ENCODE data around the gene SIM2.

The SIM2 gene

DNA sequence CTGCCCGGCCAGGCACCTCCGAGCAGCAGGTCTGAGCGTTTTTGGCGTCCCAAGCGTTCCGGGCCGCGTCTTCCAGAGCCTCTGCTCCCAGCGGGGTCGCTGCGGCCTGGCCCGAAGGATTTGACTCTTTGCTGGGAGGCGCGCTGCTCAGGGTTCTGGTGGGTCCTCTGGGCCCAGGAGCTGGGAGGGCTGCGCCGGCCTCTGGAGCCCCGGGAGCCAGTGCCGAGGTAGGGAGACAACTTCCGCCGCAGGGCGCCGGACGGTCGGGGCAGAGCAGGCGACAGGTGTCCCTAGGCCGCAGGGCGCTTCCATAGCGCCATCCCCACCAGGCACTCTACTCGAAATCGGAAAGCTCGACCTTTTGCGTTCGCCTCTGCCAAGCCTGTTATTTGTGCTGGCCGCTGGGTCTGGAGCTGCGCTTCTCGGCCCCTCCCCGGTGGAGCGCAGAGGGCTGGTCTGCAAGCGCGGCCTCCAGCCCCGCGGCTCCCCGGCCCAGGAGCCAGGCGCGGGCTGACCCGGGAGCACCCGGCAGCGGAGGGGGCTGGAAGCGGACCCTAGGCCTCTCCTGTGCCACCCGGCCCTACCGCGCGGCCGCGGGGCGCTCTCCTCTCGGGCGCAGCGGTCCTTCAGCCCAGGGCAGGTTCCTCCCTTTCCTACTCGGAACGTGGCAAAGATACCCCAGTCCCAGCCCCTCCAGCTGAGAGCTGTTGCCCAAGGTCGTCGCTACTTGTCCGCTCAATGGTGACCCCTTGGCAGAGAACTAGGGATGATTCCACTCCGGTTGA lies 2.2 kb downstream of the SIM2 start:
- DNase-seq: no peak

DNA sequence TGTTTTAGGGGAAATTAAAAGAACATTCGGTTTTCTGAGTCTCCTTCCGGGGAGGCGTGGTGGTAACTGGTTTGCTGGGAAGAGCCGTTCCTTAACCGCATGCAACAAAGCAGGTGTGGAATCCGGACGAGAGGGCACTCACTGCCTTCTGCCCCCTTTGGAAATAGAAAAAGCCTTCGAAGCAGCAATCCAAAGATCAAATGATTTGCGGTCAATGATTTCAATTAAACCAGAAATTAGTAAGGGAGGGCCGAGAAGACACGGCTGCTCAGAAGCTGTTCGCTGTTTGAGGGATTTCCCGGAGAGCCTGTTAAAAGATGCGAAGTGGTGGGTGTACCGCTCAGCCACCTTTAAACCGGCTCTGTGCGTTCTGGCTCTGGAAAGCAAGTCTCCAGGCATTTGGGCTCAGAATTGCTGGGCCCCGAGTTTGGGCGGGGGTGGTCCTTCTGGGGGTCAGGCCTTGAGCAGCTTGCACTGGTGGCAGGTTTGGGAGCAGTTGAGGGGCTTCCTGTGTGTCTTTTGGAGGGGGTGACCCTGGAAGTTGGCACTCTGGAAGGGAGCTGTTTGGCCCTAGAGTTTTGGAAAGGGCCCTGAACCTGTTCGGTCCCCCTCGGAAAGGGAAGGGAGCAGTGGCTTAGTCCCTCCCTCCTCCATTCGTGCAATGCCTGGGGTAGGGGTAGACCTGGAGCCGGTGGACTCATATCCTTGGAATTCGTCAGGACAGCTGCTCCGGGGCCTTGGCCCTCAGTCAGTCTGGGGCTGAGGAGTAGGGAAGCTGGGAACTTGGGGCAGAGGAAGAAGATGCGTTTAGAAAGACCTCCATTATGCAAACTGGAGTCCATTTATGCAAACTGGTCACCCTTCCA lies 3.1 kb downstream of the SIM2 start:
- no peak for DNase-seq

DNA sequence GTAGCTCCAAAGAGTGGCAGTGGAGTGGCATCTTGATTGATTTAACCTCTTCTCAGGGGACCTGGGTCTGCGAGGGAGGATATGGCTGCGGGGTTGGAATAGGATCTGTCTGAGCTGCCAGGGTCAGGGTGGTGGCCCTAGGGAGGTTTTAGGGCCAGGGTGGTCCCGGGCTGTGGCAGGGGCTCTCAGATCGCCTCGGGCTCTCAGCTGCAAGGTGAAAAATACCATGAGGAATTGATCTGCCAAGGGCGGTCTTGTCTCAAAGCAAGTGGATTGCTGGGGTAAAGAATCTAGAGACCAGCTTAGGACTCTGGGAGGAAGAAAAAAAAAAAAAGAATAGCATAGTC lies 3.7 kb downstream of the SIM2 start:
- no peak for DNase-seq

DNA sequence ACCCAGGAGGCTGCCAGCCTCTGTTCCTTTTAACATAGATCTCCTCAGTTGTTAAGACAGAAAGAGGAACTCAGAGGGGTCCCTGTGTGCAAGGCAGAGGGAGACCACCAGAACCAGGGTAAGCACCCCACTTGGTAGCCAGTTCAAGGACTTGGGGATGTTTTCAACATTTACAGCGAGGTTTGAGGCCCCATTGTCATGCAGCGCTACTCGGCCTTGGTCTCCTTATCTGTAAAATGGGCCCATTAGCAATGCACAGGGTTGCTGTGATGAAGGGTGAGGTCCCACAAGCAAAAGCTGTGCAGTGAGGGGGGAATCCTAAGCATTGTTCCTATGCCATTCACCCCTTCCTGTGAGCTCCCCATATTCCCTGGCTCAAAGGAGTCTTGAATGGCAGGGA lies 4.2 kb downstream of the SIM2 start:
- no peak for DNase-seq

DNA sequence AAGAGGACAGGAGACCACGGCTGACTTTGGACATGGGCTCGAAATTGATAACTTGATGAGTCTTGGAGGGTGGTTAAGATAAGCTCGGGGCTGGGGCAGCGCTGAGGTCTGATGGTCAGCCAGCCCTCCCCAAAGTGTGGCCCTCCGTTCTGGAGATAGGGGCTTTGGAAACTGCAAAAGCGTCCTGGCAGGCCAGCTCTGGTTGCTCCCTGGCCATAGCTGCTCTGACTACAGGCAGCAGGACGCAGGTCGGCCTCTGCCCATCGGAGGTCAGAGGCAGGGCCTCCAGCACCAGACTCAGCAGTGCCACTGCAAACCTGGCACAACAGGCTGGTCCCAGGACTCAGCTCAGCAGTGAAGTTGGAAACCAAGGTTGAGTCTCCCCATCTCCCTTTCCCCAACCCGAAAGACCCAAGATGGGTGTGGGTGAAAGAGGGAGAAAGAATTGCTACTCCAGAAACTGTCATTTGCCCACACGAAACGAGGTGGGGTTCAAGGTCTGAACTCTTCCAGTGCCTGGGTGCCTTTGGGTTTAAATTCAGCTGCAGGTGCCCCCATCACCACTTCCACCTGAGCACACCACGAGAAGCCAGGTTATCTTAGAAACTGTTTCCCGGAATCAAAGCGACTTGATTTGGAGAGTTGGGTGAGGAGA lies 4.8 kb downstream of the SIM2 start:
- no peak for DNase-seq

DNA sequence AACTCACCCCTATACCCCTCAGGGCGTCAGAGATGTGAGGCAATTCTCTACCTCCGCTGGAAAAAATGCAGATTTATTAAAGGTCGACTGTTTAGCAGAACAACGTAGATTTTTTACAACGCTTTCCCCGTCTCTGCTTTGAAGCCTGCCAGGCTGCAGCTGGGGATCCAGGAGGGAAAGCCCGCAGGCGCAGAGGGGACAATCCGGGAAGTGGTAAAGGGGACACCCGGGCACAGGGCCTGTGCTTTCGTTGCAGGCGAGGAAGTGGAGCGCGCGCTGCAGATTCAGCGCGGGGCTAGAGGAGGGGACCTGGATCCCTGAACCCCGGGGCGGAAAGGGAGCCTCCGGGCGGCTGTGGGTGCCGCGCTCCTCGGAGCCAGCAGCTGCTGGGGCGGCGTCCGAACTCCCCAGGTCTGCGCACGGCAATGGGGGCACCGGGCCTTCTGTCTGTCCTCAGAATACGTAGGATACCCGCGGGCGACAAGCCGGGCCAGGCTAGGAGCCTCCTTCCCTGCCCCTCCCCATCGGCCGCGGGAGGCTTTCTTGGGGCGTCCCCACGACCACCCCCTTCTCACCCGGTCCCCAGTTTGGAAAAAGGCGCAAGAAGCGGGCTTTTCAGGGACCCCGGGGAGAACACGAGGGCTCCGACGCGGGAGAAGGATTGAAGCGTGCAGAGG lies 5.5 kb downstream of the SIM2 start:
- DNase-seq: no peak

DNA sequence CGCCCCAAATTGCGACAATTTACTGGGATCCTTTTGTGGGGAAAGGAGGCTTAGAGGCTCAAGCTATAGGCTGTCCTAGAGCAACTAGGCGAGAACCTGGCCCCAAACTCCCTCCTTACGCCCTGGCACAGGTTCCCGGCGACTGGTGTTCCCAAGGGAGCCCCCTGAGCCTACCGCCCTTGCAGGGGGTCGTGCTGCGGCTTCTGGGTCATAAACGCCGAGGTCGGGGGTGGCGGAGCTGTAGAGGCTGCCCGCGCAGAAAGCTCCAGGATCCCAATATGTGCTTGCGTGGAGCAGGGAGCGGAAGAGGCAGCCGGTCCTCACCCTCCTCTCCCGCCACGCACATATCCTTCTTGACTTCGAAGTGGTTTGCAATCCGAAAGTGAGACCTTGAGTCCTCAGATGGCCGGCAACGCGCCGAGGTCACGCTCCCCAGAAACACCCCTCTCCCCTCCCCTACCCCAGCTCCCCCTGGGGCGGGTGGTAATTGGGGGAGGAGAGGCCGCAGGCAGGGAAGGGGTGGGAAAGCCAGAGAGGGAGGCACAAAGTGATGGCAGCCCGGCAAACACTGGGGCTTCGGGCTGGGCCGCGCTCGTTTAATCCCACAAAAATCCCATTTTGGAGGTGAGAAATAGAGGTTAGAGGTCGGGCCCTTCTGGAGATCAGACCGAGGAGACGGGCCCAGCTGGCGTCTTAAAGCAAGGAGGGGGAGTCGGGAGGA lies 6.2 kb downstream of the SIM2 start:
- no peak for DNase-seq

DNA sequence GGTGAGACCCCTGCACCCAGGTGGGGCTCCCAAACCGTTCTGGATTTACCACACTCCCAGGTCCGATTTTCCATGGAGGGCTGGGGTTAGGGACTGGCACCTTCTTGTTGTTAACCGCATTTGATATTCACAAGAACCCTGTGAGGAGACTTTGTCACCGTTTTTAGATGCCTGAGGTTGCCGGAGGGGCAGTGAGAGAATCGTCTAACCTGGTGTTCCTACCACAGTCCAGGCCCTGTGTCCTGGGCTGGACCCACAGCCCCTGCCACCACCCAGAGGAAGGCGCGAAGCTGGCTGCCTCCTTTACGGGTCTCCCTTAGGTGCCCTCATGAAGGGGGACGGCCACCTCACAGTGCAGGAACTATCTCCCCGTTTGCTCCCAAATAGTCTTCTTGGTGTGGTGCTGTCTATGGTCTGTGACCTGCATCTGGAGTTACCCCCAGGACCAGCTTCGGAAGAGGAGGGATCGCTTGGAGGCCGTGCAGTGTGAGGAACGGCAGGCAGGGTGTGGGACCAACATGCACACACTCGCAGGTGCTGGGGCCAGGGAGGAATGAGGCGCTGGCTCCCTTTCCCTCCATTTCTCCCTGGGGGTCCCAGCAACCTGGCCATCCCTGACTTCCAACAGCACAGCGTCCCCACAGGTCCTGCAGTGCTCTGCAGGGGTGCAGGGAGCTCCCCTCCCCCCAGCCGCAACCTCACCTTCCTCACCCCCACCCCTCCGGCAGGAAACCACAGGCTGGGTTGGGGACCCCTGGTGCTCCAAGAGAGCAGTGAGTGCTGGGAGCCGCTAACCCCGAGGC lies 7.0 kb downstream of the SIM2 start:
- DNase-seq: no peak

DNA sequence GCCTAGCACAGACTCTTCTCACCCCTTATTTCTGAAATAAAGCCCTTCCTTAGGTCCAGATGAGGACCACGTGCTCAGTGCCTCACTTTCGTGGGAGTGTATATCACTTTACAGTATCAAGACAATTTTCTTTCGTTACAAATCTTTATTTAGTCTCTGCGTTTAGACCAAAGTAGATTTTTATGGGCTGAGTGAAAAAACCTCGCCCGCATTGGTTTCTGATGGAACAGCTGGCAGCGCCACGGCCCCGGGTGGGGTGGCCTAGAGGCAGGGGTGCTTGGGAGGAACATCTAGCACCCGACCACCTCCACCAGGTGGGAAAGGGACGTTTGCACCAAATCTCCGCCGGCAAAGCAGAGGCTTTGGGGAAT lies 7.6 kb downstream of the SIM2 start:
- no peak for DNase-seq

DNA sequence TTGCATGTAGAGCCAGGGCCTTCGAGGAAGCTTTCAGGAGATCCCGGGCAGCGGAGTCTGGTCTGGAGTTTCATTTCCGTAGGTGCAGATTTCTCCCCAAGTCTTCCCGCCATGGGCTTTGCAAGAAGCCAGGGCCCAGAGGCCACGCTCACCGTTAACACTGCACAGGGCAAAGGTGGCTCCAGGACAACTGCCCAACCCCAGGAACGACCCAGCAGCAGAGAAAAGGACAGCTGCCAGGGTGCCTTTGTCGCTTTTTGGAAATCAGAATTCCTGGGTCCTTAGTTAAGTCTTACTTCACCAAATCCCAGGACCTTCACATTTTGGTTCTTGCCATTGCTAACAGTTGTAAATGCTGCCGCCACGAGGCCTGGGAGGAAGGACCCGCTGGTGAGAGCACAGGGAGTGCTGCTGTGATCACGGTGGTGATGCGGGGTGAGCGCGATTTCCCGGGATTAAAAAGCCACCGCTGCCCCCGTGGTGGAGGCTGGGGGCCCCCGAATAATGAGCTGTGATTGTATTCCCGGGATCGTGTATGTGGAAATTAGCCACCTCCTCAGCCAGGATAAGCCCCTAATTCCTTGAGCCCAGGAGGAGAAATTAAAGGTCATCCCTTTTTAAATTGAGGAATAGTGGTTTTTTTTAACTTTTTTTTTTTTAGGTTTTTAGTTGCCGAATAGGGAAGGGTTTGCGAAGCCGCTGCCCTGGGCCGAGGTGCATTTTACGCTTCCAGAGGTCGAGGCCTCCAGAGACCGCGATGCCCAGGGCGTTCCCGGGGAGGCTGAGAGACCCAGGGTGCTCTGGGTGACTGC lies 8.2 kb downstream of the SIM2 start:
- peak; percentile 32 for DNase-seq

DNA sequence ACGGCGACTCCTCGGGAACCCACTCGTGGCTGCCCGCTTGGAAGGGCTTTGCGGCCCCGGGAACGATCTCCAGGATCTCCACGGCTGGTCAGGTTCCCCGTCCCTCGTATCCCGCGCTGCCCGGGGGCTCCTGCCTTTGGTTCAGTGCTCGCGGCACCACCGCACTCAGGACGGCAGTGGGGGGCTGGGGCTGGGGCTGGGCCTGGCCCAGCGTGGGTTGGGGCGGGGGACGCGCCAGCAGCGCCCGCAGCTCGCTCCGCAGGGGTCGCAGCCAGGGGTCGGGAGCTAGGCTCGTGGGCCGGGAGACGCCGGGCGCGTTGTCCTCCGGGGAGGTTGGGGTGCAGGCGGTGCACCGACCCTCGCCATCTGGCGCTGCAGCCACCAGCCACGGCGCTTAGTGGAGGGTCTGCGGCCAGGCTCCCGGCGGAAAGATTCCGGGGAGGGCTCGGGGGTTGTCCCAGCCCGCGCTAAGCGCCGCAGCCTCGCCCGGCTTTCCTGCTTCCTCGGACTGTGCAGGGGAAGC lies 8.9 kb downstream of the SIM2 start:
- DNase-seq: peak; percentile 21

DNA sequence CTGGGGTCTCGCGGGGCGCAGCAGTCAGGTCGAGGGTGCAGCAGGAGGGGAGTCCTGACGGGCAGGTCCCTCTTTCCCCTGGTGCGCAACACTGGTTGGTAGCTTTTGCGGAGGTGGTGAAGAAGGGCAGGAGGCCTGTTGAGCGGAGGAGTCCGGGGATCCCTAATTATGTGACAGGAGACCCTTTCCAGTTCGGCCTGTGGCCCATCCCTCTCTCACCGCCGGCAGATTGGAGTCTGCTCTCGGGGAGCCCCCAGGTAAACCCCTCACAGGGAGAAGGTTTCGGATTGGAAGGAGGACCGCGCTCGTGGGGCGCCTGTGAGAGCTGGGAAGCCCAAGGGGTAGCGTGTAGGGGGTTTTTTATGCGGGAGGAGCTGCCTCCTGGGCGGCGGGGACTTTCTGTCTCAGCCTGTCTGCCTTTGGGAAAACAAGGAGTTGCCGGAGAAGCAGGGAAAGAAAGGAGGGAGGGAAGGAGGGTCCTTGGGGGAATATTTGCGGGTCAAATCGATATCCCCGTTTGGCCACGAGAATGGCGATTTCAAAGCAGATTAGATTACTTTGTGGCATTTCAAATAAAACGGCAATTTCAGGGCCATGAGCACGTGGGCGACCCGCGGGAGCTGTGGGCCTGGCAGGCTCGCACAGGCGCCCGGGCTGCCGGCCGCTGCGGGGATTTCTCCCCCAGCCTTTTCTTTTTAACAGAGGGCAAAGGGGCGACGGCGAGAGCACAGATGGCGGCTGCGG lies 9.5 kb downstream of the SIM2 start:
- DNase-seq: peak; percentile 24

DNA sequence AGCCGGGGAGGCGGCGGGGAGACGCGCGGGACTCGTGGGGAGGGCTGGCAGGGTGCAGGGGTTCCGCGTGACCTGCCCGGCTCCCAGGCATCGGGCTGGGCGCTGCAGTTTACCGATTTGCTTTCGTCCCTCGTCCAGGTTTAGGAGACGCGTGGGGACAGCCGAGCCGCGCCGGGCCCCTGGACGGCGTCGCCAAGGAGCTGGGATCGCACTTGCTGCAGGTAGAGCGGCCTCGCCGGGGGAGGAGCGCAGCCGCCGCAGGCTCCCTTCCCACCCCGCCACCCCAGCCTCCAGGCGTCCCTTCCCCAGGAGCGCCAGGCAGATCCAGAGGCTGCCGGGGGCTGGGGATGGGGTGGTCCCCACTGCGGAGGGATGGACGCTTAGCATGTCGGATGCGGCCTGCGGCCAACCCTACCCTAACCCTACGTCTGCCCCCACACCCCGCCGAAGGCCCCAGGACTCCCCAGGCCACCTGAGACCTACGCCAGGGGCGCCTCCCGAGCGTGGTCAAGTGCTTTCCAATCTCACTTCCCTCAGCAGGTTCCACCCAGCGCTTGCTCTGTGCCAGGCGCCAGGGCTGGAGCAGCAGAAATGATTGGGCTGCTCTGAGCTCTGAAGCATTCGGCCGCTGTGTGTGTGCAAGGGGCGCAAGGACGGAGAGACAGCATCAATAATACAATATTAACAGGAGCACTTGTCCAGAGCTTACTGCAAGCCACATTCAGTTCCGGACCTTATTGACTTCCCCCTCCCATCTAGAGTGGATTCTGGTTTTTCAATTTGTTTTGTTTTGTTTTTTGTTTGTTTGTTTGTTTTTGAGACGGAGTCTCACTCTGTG lies 10.3 kb downstream of the SIM2 start:
- no peak for DNase-seq

DNA sequence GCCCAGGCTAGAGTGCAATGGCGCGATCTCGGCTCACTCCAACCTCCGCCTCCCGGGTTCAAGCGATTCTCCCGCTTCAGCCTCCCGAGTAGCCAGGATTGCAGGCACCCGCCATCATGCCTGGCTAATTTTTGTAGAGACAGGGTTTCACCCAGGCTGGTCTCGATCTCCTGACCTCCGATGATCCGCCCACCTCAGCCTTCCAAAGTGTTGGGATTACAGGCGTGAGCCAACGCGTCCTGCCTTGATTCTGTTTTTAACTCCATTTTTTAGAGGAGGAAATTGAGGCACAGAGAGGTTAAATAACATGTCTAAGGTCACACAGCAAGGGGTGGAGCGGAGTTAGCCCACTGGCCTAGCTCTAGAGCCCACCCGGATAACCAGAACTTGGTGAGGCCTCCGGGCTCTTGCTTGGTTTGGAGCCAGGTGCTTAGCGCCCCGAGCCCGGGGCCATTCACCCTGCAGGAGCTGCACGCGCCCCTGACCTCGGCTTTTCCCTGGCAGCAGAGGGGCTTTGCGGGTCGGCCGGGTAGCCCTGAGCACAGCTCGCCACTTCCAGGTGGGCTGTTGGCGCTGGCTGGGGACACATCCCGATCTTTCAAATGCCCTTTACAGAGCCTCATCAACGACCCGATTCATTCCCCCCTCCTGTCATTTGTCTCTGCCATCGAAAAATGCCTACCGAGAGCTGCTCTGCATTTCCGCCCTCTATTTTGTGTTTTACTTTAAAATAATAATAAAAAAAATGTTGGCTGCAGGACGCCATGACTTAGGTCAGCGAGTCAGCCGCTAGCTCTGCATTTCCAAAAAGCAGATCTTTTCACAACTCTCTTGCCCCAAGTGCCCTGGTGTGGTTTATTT lies 11.2 kb downstream of the SIM2 start:
- DNase-seq: no peak

DNA sequence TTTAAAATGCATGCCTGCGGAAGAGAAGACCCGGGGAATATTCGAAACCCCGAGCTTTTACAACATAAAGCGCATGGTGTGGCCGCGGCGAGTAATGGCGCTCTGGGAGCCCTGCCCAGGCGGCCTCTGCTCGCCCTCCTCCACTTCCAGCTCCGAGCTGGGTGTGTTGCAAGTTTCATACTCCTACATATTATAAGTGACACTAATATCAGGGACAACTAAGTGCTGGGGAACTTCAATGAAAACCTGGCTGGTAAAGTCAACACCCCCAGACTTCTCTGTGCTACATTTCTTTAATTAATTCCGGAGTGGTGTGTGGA lies 11.8 kb downstream of the SIM2 start:
- no peak for DNase-seq

DNA sequence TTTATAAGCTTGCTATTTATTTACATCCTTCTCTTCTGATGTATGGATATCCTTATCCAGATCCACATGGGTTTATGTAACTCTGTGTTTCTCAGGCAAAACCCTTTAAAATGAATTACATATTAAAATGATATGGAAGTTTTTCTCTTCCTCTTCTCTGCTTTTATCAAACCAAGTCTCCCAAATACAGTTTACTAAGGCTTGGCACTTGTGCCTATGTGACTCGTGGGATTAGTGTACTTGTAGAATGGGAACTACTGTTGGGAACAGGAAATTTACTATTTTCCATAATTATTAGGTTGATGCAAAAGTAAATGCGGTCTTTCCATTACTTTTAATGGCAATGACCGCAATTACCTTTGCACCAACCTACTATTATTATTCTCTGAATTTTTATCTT lies 14.8 kb downstream of the SIM2 start:
- DNase-seq: no peak

DNA sequence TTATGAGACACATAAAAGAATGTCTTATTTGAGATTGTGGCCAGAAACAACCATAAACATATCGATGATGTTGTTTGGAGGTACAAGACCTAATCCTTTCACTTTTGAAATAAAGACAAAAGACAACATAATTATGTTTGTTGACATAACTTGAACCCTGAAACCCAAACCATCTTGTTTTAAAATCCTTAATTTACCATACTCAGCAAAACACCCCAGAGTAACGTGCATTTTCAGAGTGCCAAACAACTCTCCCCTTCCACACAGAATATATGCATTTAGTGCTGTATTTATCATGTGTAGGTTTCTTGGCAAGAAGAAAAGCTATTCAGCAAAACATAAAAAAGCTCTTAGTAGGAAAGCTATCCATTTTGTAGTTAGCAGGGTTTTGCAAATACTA lies 17.5 kb downstream of the SIM2 start:
- DNase-seq: no peak

DNA sequence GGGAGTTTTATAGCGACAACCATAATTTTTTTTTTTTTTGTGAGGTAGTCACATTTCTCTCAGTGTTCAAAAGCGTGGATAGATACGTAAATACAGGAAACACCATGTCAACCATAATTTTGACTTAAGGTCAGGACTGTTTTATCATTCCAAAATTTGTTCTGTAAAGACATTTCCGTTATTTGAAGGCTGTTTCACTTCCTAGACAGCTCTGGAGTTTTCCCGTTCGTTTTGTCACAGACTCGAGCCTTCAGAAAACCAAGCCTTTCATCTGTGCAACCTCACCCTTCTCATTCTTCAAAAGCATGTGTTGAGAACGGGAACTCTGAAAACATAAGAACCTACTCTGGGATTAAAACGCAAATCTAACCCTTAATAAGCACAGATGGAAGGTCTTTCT lies 17.9 kb downstream of the SIM2 start:
- DNase-seq: no peak

Data from stimulated activated CD8-positive, alpha-beta memory T cell treated with anti-CD3 and anti-CD28 coated beads, Interleukin-4, amount 100 ng/mL, for 48 hours (primary cell).